Sigmoid colon (tissue), 7 donors: ENCODE data around the gene SPATA17. TPM values are rescaled to one million over a fixed set of nuclear protein-coding genes. Genes with fewer than 3 reads are reported as not detected.
"Not testable (repeated sequence)": the region's sequence is repeated elsewhere in the genome, so short reads cannot be mapped to it uniquely, and the experiment has no call there.

Experiments used
- DNase-seq: peaks from one replicate; pipeline ENCODE4 v3.0.0-alpha.2; 2019
- H3K27ac ChIP-seq, 4 donors: fragments of 200-600 bp; sonication (generic); one replicate each; pipeline ENCODE4 v1.5.1; 2016 to 2019; ENCODE audit warnings: mild to moderate bottlenecking in 1 of 4
- H3K27me3 ChIP-seq, 3 donors: fragments of 200-600 bp; sonication (generic); one replicate each; pipeline ENCODE4 v1.5.1; 2019; ENCODE audit warnings: mild to moderate bottlenecking in 1 of 3
- H3K36me3 ChIP-seq, 4 donors: fragments of 200-600 bp; sonication (generic); one replicate each; pipeline ENCODE4 v1.5.1; 2016 to 2019
- H3K4me1 ChIP-seq, 4 donors: fragments of 200-600 bp; sonication (generic); one replicate each; pipeline ENCODE4 v1.5.1; 2017 to 2019
- H3K4me3 ChIP-seq, 4 donors: fragments of 200-600 bp; sonication (generic); one replicate each; pipeline ENCODE4 v1.5.1; 2017 to 2019; ENCODE audit warnings: mild to moderate bottlenecking in 2 of 4, moderate library complexity in 1 of 4
- H3K9me3 ChIP-seq, 4 donors: fragments of 200-600 bp in 3 of 4; sonication (generic) in 3 of 4; one replicate each; pipeline versions ENCODE4 v1.5.1 to v1.6.1; 2013 to 2019
- EP300 ChIP-seq, 4 donors: sonication (generic); formaldehyde crosslinking; IDR thresholded peaks; one replicate each; pipeline ENCODE4 v1.6.1; 2017; ENCODE audit warnings: antibody characterized with exemption in 4 of 4
- POLR2A ChIP-seq, 2 donors: fragments of 450-650 bp; IDR thresholded peaks; one replicate each; pipeline ENCODE4 v1.6.1; 2016; ENCODE audit warnings: antibody characterized with exemption in 2 of 2, mild to moderate bottlenecking in 2 of 2, moderate library complexity in 2 of 2
- POLR2AphosphoS5 ChIP-seq, 4 donors: sonication (generic); formaldehyde crosslinking; IDR thresholded peaks; one replicate each; pipeline ENCODE4 v1.6.1; 2017; ENCODE audit warnings: antibody characterized with exemption in 4 of 4
- WGBS, 2 donors: extraction: QIAGEN DNeasy Blood & Tissue Kit; methylation state at CpG; one replicate each; pipeline ENCODE4 v1.1.7; 2013; 5-methylcytosine and 5-hydroxymethylcytosine counted together
- intact Hi-C: fragments of 100-400 bp; cut with DNase I; formaldehyde crosslinking; loops from one replicate; pipeline ENCODE4 v1.15.1; 2023
- polyA plus RNA-seq, 3 donors: library from polyadenylated mRNA; stranded (reverse); fragments of 200-250 nt; gene quantifications; one replicate each; pipeline ENCODE4 v1.2.3, GENCODE V29; 2013
- total RNA-seq, 4 donors: library from RNA; depleted of rRNA; stranded (reverse); fragments of >200 nt; gene quantifications; one replicate each; pipeline ENCODE4 v1.1.0, GENCODE V29; 2016
- TF ChIP-seq, protein P1 (sequence below), 4 experiments: fragments of 450-650 bp in 3 of 4; fragments of 200-600 bp in 1 of 4; IDR thresholded peaks; one replicate each; pipeline ENCODE4 v1.5.1; 2016 to 2019; ENCODE audit warnings: antibody characterized with exemption in 4 of 4, mild to moderate bottlenecking in 3 of 4, moderate library complexity in 2 of 4
- donor health status: healthy with polysubstance abuse.
- donor health status: Bipolar disorder and iron deficiency.
- donor health status: healthy.

Gene SPATA17
- total and polyA plus RNA-seq, 7 donors, result 0.41 to 1.1 (median 0.47) TPM; not detected in 4

DNA sequence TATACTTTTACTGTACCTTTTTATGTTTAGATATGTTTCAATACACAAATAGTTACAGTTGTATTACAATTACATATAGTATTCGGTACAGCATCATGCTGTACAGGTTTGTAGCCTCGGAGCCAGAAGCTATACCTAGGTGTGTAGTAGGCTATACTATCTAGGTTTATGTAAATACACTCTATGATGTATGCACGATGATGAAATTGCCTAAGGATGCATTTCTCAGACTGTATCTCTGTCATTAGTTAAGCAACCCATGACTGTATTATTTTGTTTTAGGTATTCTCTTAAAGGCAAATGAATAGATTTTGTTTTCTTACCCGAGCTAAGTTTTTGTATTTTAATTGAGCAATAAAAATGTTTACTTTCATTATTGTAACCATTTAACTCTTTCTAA lies 56.4 kb downstream of the SPATA17 start:
- no peaks in the 10 kb centered on the region for H3K27me3 ChIP-seq
- intact Hi-C loops, result no loop called here
- H3K4me1 ChIP-seq, result no peaks in the 10 kb centered on the region
- H3K36me3 ChIP-seq, result no peaks in the 10 kb centered on the region
- H3K27ac ChIP-seq, result no peak overlapping the region
- H3K4me3 ChIP-seq, result no peak overlapping the region
- WGBS, 2 donors, result 58 to 77% methylated on average over 4 of the region's 4 CpGs
- H3K9me3 ChIP-seq, result no peaks in the 10 kb centered on the region
- TF ChIP-seq POLR2AphosphoS5 (IDR thresholded peaks at IDR 0.05), result no peak
- TF ChIP-seq POLR2A (IDR thresholded peaks at IDR 0.05), result no peak
- DNase-seq, result no peak

DNA sequence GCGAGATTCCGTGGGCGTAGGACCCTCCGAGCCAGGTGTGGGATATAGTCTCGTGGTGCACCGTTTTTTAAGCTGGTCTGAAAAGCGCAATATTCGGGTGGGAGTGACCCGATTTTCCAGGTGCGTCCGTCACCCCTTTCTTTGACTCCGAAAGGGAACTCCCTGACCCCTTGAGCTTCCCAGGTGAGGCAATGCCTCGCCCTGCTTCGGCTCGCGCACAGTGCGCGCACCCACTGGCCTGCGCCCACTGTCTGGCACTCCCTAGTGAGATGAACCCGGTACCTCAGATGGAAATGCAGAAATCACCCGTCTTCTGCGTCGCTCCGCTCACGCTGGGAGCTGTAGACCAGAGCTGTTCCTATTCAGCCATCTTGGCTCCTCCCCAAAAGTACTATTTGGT lies 65.0 kb downstream of the SPATA17 start:
- H3K36me3 ChIP-seq, H3K4me1 ChIP-seq, H3K27me3 ChIP-seq, DNase-seq, intact Hi-C loops, H3K4me3 ChIP-seq, H3K9me3 ChIP-seq, H3K27ac ChIP-seq: not testable (repeated sequence)
- WGBS, 2 donors, result 96 to 97% methylated on average over 23 of the region's 25 CpGs

DNA sequence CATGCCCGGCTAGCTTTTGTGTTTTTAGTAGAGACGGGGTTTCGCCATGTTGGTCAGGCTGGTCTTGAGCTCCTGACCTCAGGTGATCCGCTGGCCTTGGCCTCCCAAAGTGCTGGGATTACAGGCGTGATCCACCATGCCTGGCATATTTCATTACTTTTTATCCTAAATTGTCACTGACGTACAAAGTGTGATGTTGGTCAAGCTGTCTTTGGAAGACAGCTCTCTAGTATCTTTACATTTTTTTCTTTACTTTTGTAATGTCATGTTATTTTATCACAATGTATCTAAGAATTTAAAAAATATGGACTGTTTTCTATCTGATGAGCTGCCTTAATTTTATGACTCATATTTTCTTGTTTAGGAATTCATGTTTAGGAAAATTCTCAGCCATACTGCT lies 72.2 kb downstream of the SPATA17 start:
- WGBS, 2 donors, result 95 to 97% methylated on average over 6 of the region's 6 CpGs
- H3K4me3 ChIP-seq, result no peak overlapping the region
- H3K27ac ChIP-seq, result no peak overlapping the region
- H3K9me3 ChIP-seq, result no peaks in the 10 kb centered on the region
- intact Hi-C loops, result no loop called here
- TF ChIP-seq POLR2A (IDR thresholded peaks at IDR 0.05) (no peak), POLR2AphosphoS5 (IDR thresholded peaks at IDR 0.05) (no peak), EP300 (IDR thresholded peaks at IDR 0.05) (no peak)
- TF ChIP-seq, protein P1, sequence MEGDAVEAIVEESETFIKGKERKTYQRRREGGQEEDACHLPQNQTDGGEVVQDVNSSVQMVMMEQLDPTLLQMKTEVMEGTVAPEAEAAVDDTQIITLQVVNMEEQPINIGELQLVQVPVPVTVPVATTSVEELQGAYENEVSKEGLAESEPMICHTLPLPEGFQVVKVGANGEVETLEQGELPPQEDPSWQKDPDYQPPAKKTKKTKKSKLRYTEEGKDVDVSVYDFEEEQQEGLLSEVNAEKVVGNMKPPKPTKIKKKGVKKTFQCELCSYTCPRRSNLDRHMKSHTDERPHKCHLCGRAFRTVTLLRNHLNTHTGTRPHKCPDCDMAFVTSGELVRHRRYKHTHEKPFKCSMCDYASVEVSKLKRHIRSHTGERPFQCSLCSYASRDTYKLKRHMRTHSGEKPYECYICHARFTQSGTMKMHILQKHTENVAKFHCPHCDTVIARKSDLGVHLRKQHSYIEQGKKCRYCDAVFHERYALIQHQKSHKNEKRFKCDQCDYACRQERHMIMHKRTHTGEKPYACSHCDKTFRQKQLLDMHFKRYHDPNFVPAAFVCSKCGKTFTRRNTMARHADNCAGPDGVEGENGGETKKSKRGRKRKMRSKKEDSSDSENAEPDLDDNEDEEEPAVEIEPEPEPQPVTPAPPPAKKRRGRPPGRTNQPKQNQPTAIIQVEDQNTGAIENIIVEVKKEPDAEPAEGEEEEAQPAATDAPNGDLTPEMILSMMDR (IDR thresholded peaks at IDR 0.05), result no peak
- no peaks in the 10 kb centered on the region for H3K27me3 ChIP-seq
- no peaks in the 10 kb centered on the region for H3K4me1 ChIP-seq
- DNase-seq, result no peak
- H3K36me3 ChIP-seq, result no peaks in the 10 kb centered on the region

DNA sequence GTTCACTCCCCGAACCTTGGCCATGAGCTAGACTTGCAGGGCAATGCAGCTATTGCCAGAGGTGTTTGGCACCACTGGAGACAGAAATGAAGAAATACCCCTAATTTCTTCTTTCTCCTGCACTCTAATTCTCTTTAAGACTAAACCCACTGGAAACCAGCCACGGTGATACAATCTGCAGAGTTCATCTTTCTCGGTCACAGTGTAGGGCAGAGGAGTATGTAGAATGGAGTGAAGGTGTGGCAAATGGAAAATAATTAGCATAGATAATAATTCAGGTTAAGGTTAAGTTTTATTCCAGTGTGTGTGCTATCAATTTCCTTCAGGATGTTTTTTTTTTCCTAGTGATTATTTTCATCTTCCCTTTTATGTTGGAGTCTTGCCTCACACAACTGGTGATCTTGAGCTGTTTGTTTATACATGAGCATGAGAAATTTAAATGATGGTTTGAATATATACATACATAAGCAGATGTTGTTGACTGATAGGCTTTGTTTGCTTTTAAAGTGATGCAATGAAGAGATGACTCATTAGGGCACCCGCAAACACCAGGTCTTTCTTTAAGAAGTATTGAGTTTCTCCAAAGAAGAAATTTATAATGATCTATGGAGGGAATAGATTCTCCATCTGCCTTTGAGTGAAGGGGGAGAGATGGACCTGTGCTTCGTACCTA lies 81.9 kb downstream of the SPATA17 start:
- TF ChIP-seq POLR2AphosphoS5 (IDR thresholded peaks at IDR 0.05), result no peak
- TF ChIP-seq POLR2A (IDR thresholded peaks at IDR 0.05), result no peak
- TF ChIP-seq EP300 (IDR thresholded peaks at IDR 0.05), result no peak
- TF ChIP-seq, protein P1 (IDR thresholded peaks at IDR 0.05), result no peak
- no peak overlapping the region for H3K4me3 ChIP-seq
- no peak for DNase-seq
- 88 to 91% methylated on average over 5 of the region's 5 CpGs for WGBS, 2 donors
- H3K36me3 ChIP-seq, result no peaks in the 10 kb centered on the region
- no peaks in the 10 kb centered on the region for H3K4me1 ChIP-seq
- H3K27ac ChIP-seq, result no peak overlapping the region
- intact Hi-C loops, result no loop called here
- no peaks in the 10 kb centered on the region for H3K27me3 ChIP-seq
- H3K9me3 ChIP-seq, result no peaks in the 10 kb centered on the region

DNA sequence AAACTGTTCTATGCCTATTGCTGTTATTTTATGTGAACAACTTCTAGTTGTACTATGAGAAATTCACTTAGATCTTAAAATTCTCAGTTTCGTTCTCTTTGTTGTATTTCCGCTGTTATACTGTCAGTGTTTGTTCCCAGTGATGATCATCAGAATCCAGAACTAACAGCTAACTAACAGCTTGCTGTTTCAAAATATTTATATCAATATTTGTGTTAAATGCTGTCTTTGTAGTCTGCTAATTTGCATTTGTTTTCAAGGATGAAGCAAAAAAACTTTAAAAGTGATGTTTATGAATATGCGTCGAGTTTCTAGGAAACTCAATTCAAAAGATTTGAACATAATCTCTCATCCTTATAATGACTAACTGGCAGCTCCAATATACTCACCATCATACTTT lies 84.5 kb downstream of the SPATA17 start:
- no peak overlapping the region for H3K27ac ChIP-seq
- H3K4me1 ChIP-seq, result no peaks in the 10 kb centered on the region
- H3K9me3 ChIP-seq, result no peaks in the 10 kb centered on the region
- WGBS, 2 donors, result 85 to 89% methylated on average over 4 of the region's 4 CpGs
- no peak for DNase-seq
- H3K27me3 ChIP-seq, result no peaks in the 10 kb centered on the region
- no peak for TF ChIP-seq POLR2AphosphoS5 (IDR thresholded peaks at IDR 0.05)
- no peak for TF ChIP-seq POLR2A (IDR thresholded peaks at IDR 0.05)
- TF ChIP-seq, protein P1 (IDR thresholded peaks at IDR 0.05), result no peak
- TF ChIP-seq EP300 (IDR thresholded peaks at IDR 0.05), result no peak
- no peak overlapping the region for H3K4me3 ChIP-seq
- H3K36me3 ChIP-seq, result no peaks in the 10 kb centered on the region
- intact Hi-C loops, result no loop called here

DNA sequence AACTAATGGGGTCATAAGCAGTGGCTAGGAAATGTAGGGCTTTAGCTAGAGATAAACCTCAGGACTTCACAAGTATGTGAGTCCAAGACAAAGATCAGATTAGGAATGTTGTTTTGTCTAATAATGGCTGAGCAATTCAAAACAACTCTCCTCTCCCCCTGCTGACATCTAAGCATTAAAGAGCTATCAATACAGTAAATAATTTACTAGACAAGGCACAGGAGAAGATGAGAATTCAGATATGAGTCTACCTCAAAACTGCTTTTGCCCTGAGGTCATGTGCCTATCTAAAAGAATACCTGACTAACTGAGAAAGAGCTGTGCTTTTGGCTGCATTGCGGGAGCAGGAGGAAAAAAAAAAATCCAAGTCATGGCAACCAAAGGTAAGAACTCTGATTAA lies 86.8 kb downstream of the SPATA17 start:
- Histone ChIP-seq H3K36me3 (no peaks in the 10 kb centered on the region), H3K27me3 (no peaks in the 10 kb centered on the region), H3K27ac (no peak overlapping the region), H3K4me1 (no peaks in the 10 kb centered on the region), H3K9me3 (no peaks in the 10 kb centered on the region), H3K4me3 (no peak overlapping the region)
- WGBS, 2 donors, result 94 to 98% methylated on average over 1 of the region's 1 CpG
- no peak for DNase-seq
- intact Hi-C loops, result no loop called here
- TF ChIP-seq POLR2AphosphoS5 (IDR thresholded peaks at IDR 0.05), result no peak
